Calu3 (cell line): ENCODE results near the gene NTNG1. TPM values are rescaled to one million over a fixed set of nuclear protein-coding genes. Genes with fewer than 3 reads are reported as not detected.

Experiments
- BruUV-seq: library from RNA; stranded (reverse); fragments of 400-500 nt; replicated peaks from 2 replicates; lab custom pipeline; 2021; lab: Mats Ljungman, UMichigan
- CTCF ChIA-PET: fragments of 300-600 bp; sonication (Branson Sonifier 250); formaldehyde crosslinking; loops from one replicate; lab custom pipeline; 2022; ENCODE audit warnings: antibody characterized with exemption; lab: Charles Lee
- DNase-seq: peaks from one replicate; pipeline ENCODE4 v3.0.0; 2022
- H3K27ac Mint-ChIP-seq: one replicate; pipeline ENCODE4 v1.8.0; 2022; ENCODE audit warnings: mixed read lengths; ENCODE audit not compliant: unreplicated experiment
- H3K27me3 Mint-ChIP-seq: one replicate; pipeline ENCODE4 v1.8.0; 2022; ENCODE audit warnings: mixed read lengths; ENCODE audit not compliant: unreplicated experiment
- H3K36me3 Mint-ChIP-seq: one replicate; pipeline ENCODE4 v1.8.0; 2022; ENCODE audit warnings: mild to moderate bottlenecking, moderate library complexity, mixed read lengths; ENCODE audit not compliant: insufficient read depth, unreplicated experiment
- H3K4me1 Mint-ChIP-seq: one replicate; pipeline ENCODE4 v1.8.0; 2022; ENCODE audit warnings: mild to moderate bottlenecking, low read depth, mixed read lengths; ENCODE audit not compliant: unreplicated experiment
- H3K4me3 Mint-ChIP-seq: one replicate; pipeline ENCODE4 v1.8.0; 2022; ENCODE audit warnings: mild to moderate bottlenecking, low read depth, moderate library complexity, mixed read lengths; ENCODE audit not compliant: unreplicated experiment
- H3K9me3 Mint-ChIP-seq: one replicate; pipeline ENCODE4 v1.8.0; 2022; ENCODE audit warnings: low read depth, mixed read lengths; ENCODE audit not compliant: unreplicated experiment
- intact Hi-C: fragments of 100-400 bp; cut with micrococcal nuclease; formaldehyde crosslinking; loops from one replicate; pipeline ENCODE4 v1.10.0; 2022; ENCODE audit not compliant: unreplicated experiment
- total RNA-seq: library from RNA; stranded (reverse); gene quantifications from 2 replicates; pipeline ENCODE4 v1.2.3, GENCODE V29; 2022
- TF ChIP-seq, protein P1 (sequence below): fragments of 200-600 bp; IDR thresholded peaks from one replicate; pipeline ENCODE4 v1.8.0; 2022; ENCODE audit warnings: antibody characterized with exemption; ENCODE audit not compliant: unreplicated experiment

The NTNG1 gene
- total RNA-seq, 1 experiment from 2014 or later, result 2.6 TPM

GRCh38 chr1:107442551-107442950, 301.7 kb downstream of the NTNG1 start:
- H3K9me3 Mint-ChIP-seq, result no peaks in the 10 kb centered on the region

GRCh38 chr1:107443027-107443426, 302.2 kb downstream of the NTNG1 start:
- TF ChIP-seq, protein P1, sequence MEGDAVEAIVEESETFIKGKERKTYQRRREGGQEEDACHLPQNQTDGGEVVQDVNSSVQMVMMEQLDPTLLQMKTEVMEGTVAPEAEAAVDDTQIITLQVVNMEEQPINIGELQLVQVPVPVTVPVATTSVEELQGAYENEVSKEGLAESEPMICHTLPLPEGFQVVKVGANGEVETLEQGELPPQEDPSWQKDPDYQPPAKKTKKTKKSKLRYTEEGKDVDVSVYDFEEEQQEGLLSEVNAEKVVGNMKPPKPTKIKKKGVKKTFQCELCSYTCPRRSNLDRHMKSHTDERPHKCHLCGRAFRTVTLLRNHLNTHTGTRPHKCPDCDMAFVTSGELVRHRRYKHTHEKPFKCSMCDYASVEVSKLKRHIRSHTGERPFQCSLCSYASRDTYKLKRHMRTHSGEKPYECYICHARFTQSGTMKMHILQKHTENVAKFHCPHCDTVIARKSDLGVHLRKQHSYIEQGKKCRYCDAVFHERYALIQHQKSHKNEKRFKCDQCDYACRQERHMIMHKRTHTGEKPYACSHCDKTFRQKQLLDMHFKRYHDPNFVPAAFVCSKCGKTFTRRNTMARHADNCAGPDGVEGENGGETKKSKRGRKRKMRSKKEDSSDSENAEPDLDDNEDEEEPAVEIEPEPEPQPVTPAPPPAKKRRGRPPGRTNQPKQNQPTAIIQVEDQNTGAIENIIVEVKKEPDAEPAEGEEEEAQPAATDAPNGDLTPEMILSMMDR, result no peak
- H3K27me3 Mint-ChIP-seq, result peaks cover 42% of the 10 kb centered on the region
- BruUV-seq, result no TSS peak
- H3K36me3 Mint-ChIP-seq, result no peaks in the 10 kb centered on the region
- DNase-seq, result no peak
- H3K4me1 Mint-ChIP-seq, result no peaks in the 10 kb centered on the region
- no peaks in the 10 kb centered on the region for H3K9me3 Mint-ChIP-seq
- H3K4me3 Mint-ChIP-seq, result no peak overlapping the region
- H3K27ac Mint-ChIP-seq, result no peak overlapping the region
- CTCF ChIA-PET, result no interaction called here
- intact Hi-C loops, result no loop called here

More at GRCh38 chr1:107442551-107442950, 301.7 kb downstream of the NTNG1 start:
- CTCF ChIA-PET, result no interaction called here
- H3K4me3 Mint-ChIP-seq, result no peak overlapping the region
- H3K36me3 Mint-ChIP-seq, result no peaks in the 10 kb centered on the region
- no peak overlapping the region for H3K27ac Mint-ChIP-seq
- no TSS peak for BruUV-seq
- intact Hi-C loops, result no loop called here
- H3K4me1 Mint-ChIP-seq, result no peaks in the 10 kb centered on the region
- H3K27me3 Mint-ChIP-seq, result peaks cover 42% of the 10 kb centered on the region
- TF ChIP-seq, protein P1, result no peak
- DNase-seq, result no peak

DNA sequence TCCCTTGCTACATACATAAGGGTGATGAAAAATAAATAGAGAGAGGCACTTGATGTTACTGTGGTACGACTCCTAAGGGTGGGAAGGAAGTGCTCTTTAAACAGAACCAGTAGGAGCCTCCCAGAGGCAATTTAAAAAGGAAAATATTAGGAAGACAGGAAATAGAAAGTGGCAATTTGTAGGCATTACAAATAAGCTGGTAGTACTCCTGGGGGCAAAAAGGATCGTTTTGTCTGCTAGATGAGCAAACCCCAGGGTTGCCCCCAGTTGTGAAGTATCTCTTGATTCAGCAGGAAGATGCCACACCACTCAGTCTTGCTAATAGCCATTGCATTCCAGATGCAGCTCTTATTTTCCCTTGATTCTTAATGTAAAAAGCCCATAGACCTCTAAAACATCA, 303.0 kb downstream of the NTNG1 start:
- H3K27me3 Mint-ChIP-seq, result peaks cover 42% of the 10 kb centered on the region
- no peaks in the 10 kb centered on the region for H3K36me3 Mint-ChIP-seq
- CTCF ChIA-PET, result no interaction called here
- intact Hi-C loops, result no loop called here
- DNase-seq, result no peak
- H3K9me3 Mint-ChIP-seq, result no peaks in the 10 kb centered on the region
- TF ChIP-seq, protein P1, result no peak
- BruUV-seq, result no TSS peak
- no peak overlapping the region for H3K4me3 Mint-ChIP-seq
- no peak overlapping the region for H3K27ac Mint-ChIP-seq
- no peaks in the 10 kb centered on the region for H3K4me1 Mint-ChIP-seq

GRCh38 chr1:107444302-107444701, 303.5 kb downstream of the NTNG1 start:
- intact Hi-C loops, result no loop called here
- TF ChIP-seq, protein P1, result no peak
- no peak for DNase-seq
- no TSS peak for BruUV-seq
- Mint-ChIP-seq H3K4me1 (no peaks in the 10 kb centered on the region), H3K27me3 (peaks cover 42% of the 10 kb centered on the region), H3K9me3 (no peaks in the 10 kb centered on the region), H3K4me3 (no peak overlapping the region), H3K36me3 (no peaks in the 10 kb centered on the region), H3K27ac (no peak overlapping the region)
- CTCF ChIA-PET, result no interaction called here
